A673 (cell line): Measurements from ENCODE around the gene LRRC23.

ENCODE experiments used
- EZH2 ChIP-seq: fragments of 200-600 bp; sonication (generic); IDR thresholded peaks from 2 replicates; pipeline ENCODE4 v1.6.1; 2017; ENCODE audit warnings: borderline replicate concordance, low read depth, mild to moderate bottlenecking, mixed read lengths, antibody characterized with exemption, low read length; ENCODE audit not compliant: poor library complexity, severe bottlenecking
- TF ChIP-seq, protein P1 (sequence below): fragments of 300-800, 200-600 bp; sonication (generic); conservative IDR thresholded peaks from 2 replicates; pipeline ENCODE4 v1.5.1; 2017; ENCODE audit warnings: low read depth, mild to moderate bottlenecking, antibody characterized with exemption, low read length, moderate library complexity, mixed read lengths

- TF ChIP-seq, protein P1, sequence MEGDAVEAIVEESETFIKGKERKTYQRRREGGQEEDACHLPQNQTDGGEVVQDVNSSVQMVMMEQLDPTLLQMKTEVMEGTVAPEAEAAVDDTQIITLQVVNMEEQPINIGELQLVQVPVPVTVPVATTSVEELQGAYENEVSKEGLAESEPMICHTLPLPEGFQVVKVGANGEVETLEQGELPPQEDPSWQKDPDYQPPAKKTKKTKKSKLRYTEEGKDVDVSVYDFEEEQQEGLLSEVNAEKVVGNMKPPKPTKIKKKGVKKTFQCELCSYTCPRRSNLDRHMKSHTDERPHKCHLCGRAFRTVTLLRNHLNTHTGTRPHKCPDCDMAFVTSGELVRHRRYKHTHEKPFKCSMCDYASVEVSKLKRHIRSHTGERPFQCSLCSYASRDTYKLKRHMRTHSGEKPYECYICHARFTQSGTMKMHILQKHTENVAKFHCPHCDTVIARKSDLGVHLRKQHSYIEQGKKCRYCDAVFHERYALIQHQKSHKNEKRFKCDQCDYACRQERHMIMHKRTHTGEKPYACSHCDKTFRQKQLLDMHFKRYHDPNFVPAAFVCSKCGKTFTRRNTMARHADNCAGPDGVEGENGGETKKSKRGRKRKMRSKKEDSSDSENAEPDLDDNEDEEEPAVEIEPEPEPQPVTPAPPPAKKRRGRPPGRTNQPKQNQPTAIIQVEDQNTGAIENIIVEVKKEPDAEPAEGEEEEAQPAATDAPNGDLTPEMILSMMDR = peak; percentile 87
- TF ChIP-seq EZH2 = no peak
Observed at GRCh38 chr12:6961695-6962284, 57.2 kb downstream of the LRRC23 start.
